Measurements from ENCODE around the gene RABL6.

RABL6 gene

GRCh38 chr9:136886610-136887597 is 79.2 kb downstream of the RABL6 start:
- peak; percentile 49 for DNase-seq

GRCh38 chr9:136888454-136888853 is 80.7 kb downstream of the RABL6 start:
- DNase-seq: no peak

GRCh38 chr9:136889858-136890257 is 82.1 kb downstream of the RABL6 start:
- DNase-seq: no peak

DNA sequence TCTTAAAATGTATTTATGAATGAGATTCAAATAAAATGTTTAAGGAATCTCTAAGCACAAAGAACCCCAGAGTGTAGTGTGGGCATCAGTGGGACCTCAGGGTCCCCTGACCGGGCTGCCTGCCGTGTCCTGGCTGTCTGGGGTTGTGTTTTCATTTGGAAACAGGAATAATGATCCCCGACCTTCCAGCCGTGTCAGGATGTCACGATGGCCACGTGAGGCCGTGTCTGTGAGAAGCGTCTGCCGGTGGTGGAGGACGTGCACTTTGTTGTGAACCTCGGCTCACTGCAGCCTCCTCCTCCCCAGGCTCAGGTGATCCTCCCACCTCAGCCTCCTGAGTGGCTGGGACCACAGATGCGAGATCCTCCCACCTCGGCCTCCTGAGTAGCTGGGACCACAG is 82.9 kb downstream of the RABL6 start:
- DNase-seq: no peak
